Osteoblast (primary cell): Measurements from ENCODE around the gene PFDN1. TPM values are rescaled to one million over a fixed set of nuclear protein-coding genes. Genes with fewer than 3 reads are reported as not detected.

Source experiments
- DNase-seq: peaks from one replicate; pipeline ENCODE4 v3.0.0; 2011; ENCODE audit warnings: low spot score, mixed read lengths; ENCODE audit not compliant: insufficient read length; ENCODE audit errors: missing footprints
- H2AFZ ChIP-seq: 2 replicates; pipeline ENCODE4 v1.6.0; 2011; ENCODE audit warnings: mild to moderate bottlenecking, low read length
- H3K27ac ChIP-seq: 2 replicates; pipeline ENCODE4 v1.5.1; 2011; ENCODE audit warnings: mild to moderate bottlenecking, low read depth, low read length, moderate library complexity
- H3K27me3 ChIP-seq: 2 replicates; pipeline ENCODE4 v1.6.0; 2012; ENCODE audit warnings: mild to moderate bottlenecking, control low read depth, inconsistent platforms, low read length, moderate library complexity; ENCODE audit not compliant: insufficient read depth
- H3K36me3 ChIP-seq: 2 replicates; pipeline ENCODE4 v1.5.1; 2011; ENCODE audit warnings: mild to moderate bottlenecking, low read length, control low read depth, moderate library complexity; ENCODE audit not compliant: insufficient read depth
- H3K4me1 ChIP-seq: 2 replicates; pipeline ENCODE4 v1.5.1; 2011; ENCODE audit warnings: mild to moderate bottlenecking, low read length, control low read depth, moderate library complexity; ENCODE audit not compliant: insufficient read depth
- H3K4me2 ChIP-seq: 2 replicates; pipeline ENCODE4 v1.6.0; 2011; ENCODE audit warnings: mild to moderate bottlenecking, low read length; ENCODE audit not compliant: insufficient read depth
- H3K4me3 ChIP-seq: fragments of 200-600 bp; sonication (generic); 3 replicates; pipeline ENCODE4 v1.5.1; 2012; ENCODE audit warnings: mild to moderate bottlenecking, low read length, inconsistent platforms; ENCODE audit not compliant: insufficient read depth
- H3K79me2 ChIP-seq: 2 replicates; pipeline ENCODE4 v1.6.0; 2012; ENCODE audit warnings: mild to moderate bottlenecking, low read length, control low read depth, inconsistent platforms; ENCODE audit not compliant: insufficient read depth
- H3K9me3 ChIP-seq: 2 replicates; pipeline ENCODE4 v1.5.1; 2011; ENCODE audit warnings: low read depth, low read length, control low read depth
- H4K20me1 ChIP-seq: 2 replicates; pipeline ENCODE4 v1.6.0; 2012; ENCODE audit warnings: mild to moderate bottlenecking, low read length, control low read depth; ENCODE audit not compliant: insufficient read depth
- total RNA-seq: library from RNA; depleted of rRNA; stranded (reverse); fragments of >200 nt; gene quantifications from 2 replicates; pipeline ENCODE4 v1.2.3, GENCODE V29; 2012
- TF ChIP-seq, protein P1 (sequence below): IDR thresholded peaks from 2 replicates; pipeline ENCODE4 v1.5.1; 2011; ENCODE audit warnings: mild to moderate bottlenecking, low read depth, low read length, moderate library complexity; ENCODE audit errors: extremely low read depth

Gene PFDN1
- total RNA-seq, 1 donor: 65.9 TPM

GRCh38 chr5:140312067-140312790, 9.3 kb upstream of the PFDN1 start:
- H3K27me3 ChIP-seq: no peaks in the 10 kb centered on the region
- peak overlapping the region; percentile 62 for H3K4me2 ChIP-seq
- TF ChIP-seq, protein P1, sequence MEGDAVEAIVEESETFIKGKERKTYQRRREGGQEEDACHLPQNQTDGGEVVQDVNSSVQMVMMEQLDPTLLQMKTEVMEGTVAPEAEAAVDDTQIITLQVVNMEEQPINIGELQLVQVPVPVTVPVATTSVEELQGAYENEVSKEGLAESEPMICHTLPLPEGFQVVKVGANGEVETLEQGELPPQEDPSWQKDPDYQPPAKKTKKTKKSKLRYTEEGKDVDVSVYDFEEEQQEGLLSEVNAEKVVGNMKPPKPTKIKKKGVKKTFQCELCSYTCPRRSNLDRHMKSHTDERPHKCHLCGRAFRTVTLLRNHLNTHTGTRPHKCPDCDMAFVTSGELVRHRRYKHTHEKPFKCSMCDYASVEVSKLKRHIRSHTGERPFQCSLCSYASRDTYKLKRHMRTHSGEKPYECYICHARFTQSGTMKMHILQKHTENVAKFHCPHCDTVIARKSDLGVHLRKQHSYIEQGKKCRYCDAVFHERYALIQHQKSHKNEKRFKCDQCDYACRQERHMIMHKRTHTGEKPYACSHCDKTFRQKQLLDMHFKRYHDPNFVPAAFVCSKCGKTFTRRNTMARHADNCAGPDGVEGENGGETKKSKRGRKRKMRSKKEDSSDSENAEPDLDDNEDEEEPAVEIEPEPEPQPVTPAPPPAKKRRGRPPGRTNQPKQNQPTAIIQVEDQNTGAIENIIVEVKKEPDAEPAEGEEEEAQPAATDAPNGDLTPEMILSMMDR: no peak
- H3K9me3 ChIP-seq: no peaks in the 10 kb centered on the region
- H3K4me3 ChIP-seq: no peak overlapping the region
- H3K79me2 ChIP-seq: no peaks in the 10 kb centered on the region
- peaks cover 37% of the 10 kb centered on the region for H3K4me1 ChIP-seq
- H3K36me3 ChIP-seq: no peaks in the 10 kb centered on the region
- peak overlapping the region; percentile 94 for H3K27ac ChIP-seq
- H2AFZ ChIP-seq: peak overlapping the region; percentile 7
- no peaks in the 10 kb centered on the region for H4K20me1 ChIP-seq
- peak; percentile 56 for DNase-seq

DNA sequence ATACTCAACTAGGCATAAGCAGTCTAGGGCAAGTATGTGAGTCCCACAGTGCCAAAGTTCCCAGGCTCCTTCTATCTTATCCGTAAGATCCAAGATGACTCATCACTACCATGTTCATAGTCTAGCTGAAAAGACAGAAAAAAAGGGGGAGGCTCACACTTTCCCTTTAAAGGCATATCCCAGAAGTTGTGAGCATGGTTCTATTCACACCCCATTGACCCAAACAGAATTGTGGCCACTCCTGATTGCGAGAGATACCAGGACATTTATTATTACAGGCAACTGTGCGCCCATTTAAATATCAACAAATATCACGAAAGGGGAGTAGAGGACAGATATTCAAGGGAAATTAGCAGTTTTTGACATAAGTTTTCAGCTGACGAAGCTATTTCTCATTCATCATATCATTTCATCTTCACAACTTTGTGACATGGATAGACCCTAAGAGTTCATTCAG, 8.1 kb upstream of the PFDN1 start:
- no peaks in the 10 kb centered on the region for H3K9me3 ChIP-seq
- H3K4me2 ChIP-seq: peak overlapping the region; percentile 54
- DNase-seq: peak; percentile 88
- no peaks in the 10 kb centered on the region for H4K20me1 ChIP-seq
- H3K4me1 ChIP-seq: peaks cover 37% of the 10 kb centered on the region
- H2AFZ ChIP-seq: no peak overlapping the region
- H3K4me3 ChIP-seq: no peak overlapping the region
- H3K79me2 ChIP-seq: no peaks in the 10 kb centered on the region
- H3K27ac ChIP-seq: peak overlapping the region; percentile 94
- no peaks in the 10 kb centered on the region for H3K36me3 ChIP-seq
- H3K27me3 ChIP-seq: no peaks in the 10 kb centered on the region
- TF ChIP-seq, protein P1: no peak

GRCh38 chr5:140310434-140310833, 7.5 kb upstream of the PFDN1 start:
- Histone ChIP-seq H2AFZ (peak overlapping the region; percentile 4), H3K79me2 (no peaks in the 10 kb centered on the region), H3K27ac (peak overlapping the region; percentile 94), H3K36me3 (no peaks in the 10 kb centered on the region), H3K9me3 (no peaks in the 10 kb centered on the region), H3K4me1 (peaks cover 37% of the 10 kb centered on the region), H3K4me3 (no peak overlapping the region), H4K20me1 (no peaks in the 10 kb centered on the region), H3K4me2 (peak overlapping the region; percentile 54), H3K27me3 (no peaks in the 10 kb centered on the region)
- no peak for DNase-seq
- TF ChIP-seq, protein P1: no peak

DNA sequence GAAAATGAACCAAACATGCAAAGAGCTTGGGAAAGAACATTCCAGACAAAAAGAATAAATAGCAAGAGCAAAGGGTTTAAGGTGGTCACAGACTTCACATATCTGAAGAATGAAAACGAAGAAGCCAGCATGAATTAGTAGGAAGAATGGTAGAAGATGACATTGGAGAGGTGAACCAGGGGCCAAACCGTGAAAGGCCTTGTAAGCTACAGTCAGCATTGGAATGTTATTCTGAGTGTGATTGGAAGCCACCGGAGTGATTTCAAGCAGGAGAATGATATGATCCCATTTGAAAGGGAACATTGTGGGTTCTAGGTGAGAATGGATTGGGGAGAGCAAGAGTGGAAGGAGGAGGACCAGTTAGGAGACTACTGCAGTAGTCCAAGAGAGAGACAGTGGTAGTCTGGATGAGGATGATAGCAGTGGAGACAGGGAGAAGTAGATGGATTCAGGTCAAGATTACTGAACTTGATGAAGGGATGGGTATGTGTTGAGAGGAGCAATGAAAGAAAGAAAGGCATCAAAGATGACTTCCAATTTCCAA, 6.9 kb upstream of the PFDN1 start:
- Histone ChIP-seq H2AFZ (no peak overlapping the region), H3K27ac (peak overlapping the region; percentile 94), H3K4me2 (no peak overlapping the region), H3K36me3 (no peaks in the 10 kb centered on the region), H4K20me1 (no peaks in the 10 kb centered on the region), H3K4me3 (no peak overlapping the region), H3K4me1 (peaks cover 37% of the 10 kb centered on the region), H3K9me3 (no peaks in the 10 kb centered on the region), H3K27me3 (no peaks in the 10 kb centered on the region), H3K79me2 (no peaks in the 10 kb centered on the region)
- no peak for DNase-seq
- TF ChIP-seq, protein P1: no peak
